Panc1 (cell line): ENCODE measurements around the gene COPS7A.

Experiments
- CTCF ChIP-seq: fragments of 450-650 bp; IDR thresholded peaks from 2 replicates; pipeline ENCODE4 v1.5.1; 2017; ENCODE audit warnings: mild to moderate bottlenecking
- POLR2AphosphoS5 ChIP-seq: IDR thresholded peaks from 2 replicates; pipeline ENCODE4 v1.6.1; 2012; ENCODE audit warnings: mild to moderate bottlenecking, low read depth, low read length, moderate library complexity
- REST ChIP-seq, 2 experiments: IDR thresholded peaks; 2 replicates each; pipeline ENCODE4 v1.6.1; 2011 to 2012; ENCODE audit warnings: low read depth in 2 of 2, control low read depth in 1 of 2, low read length in 1 of 2, mild to moderate bottlenecking in 1 of 2, moderate library complexity in 1 of 2; ENCODE audit not compliant: insufficient read depth in 1 of 2
- SIN3A ChIP-seq: IDR thresholded peaks from 2 replicates; pipeline ENCODE4 v1.6.1; 2012; ENCODE audit warnings: low read depth, mild to moderate bottlenecking, low read length, moderate library complexity, borderline replicate concordance; ENCODE audit not compliant: insufficient read depth
- TCF7L2 ChIP-seq: IDR thresholded peaks from 2 replicates; pipeline ENCODE4 v1.6.1; 2011; ENCODE audit warnings: mild to moderate bottlenecking, low read depth, low read length, inconsistent platforms

- no peak for TF ChIP-seq REST (IDR thresholded peaks at IDR 0.05; ENCODE audit: insufficient read depth in 1 of 2, low read depth in 2 of 2, low read length in 1 of 2)
- TF ChIP-seq CTCF: no peak
- TF ChIP-seq POLR2AphosphoS5: no peak
- TF ChIP-seq TCF7L2: no peak
- no peak for TF ChIP-seq SIN3A
Observed at GRCh38 chr12:6696690-6697583, 26.9 kb upstream of the COPS7A start.
